KMS-11 (cell line): ENCODE measurements around the gene TMIGD3.

Experiments
- H2AFZ ChIP-seq: fragments of 200-600 bp; sonication (generic); 2 replicates; pipeline ENCODE4 v1.6.1; 2016; ENCODE audit warnings: antibody characterized with exemption, mixed run types, low read depth
- H3K27ac ChIP-seq: fragments of 200-600 bp; sonication (generic); 2 replicates; pipeline ENCODE4 v1.6.1; 2016; ENCODE audit warnings: mild to moderate bottlenecking, mixed run types
- H3K27me3 ChIP-seq: fragments of 200-600 bp; sonication (generic); 2 replicates; pipeline ENCODE4 v1.6.1; 2017; ENCODE audit warnings: mild to moderate bottlenecking, low read depth, mixed run types, moderate library complexity; ENCODE audit not compliant: insufficient read depth
- H3K36me3 ChIP-seq: fragments of 200-600 bp; sonication (generic); 2 replicates; pipeline ENCODE4 v1.6.1; 2017; ENCODE audit warnings: mild to moderate bottlenecking, mixed run types; ENCODE audit not compliant: insufficient read depth
- H3K4me1 ChIP-seq: fragments of 200-600 bp; sonication (generic); 2 replicates; pipeline ENCODE4 v1.6.1; 2016; ENCODE audit warnings: mild to moderate bottlenecking, low read depth, mixed run types; ENCODE audit not compliant: poor library complexity, severe bottlenecking
- H3K4me2 ChIP-seq: fragments of 200-600 bp; sonication (generic); 2 replicates; pipeline ENCODE4 v1.7.0; 2016; ENCODE audit warnings: mild to moderate bottlenecking, mixed run types
- H3K4me3 ChIP-seq: fragments of 200-600 bp; sonication (generic); IDR thresholded peaks from 2 replicates; pipeline ENCODE4 v1.6.1; 2017; ENCODE audit warnings: low read depth, low read length, mixed read lengths; ENCODE audit not compliant: insufficient read depth
- H3K79me2 ChIP-seq: fragments of 200-600 bp; sonication (generic); 2 replicates; pipeline ENCODE4 v1.6.1; 2016; ENCODE audit warnings: low read depth, mixed run types; ENCODE audit not compliant: insufficient read depth
- H3K9ac ChIP-seq: fragments of 200-600 bp; sonication (generic); 2 replicates; pipeline ENCODE4 v1.6.1; 2016; ENCODE audit warnings: mild to moderate bottlenecking, mixed run types
- H4K20me1 ChIP-seq: fragments of 200-600 bp; sonication (generic); 2 replicates; pipeline ENCODE4 v1.6.1; 2016; ENCODE audit warnings: mild to moderate bottlenecking, mixed run types; ENCODE audit not compliant: insufficient read depth
- CTCF ChIP-seq: fragments of 200-600 bp; sonication (generic); conservative IDR thresholded peaks from 2 replicates; pipeline ENCODE4 v1.6.1; 2017; ENCODE audit warnings: low read depth, mild to moderate bottlenecking, antibody characterized with exemption, low read length, moderate library complexity, mixed read lengths

TMIGD3 gene

DNA sequence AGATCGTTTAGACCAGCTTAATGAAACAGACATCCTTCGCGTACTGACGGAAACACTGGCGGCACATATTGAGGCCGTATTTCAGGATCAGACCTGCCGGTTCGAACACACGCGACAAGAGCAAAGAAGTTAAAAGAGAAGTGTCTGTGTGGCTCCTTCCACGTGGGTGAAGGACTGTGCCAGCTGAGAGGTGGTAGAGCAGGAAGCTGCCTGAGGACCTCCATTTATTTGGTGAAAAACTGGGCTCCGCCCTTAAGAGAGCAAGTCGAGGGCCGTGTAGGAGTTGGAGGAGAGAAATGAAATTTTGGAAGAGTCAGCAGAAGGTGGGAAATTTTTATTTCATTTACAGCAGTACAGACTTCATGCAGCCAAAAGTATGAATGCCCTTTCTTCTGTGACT is 38.8 kb upstream of the TMIGD3 start:
- H2AFZ ChIP-seq: no peak overlapping the region
- TF ChIP-seq CTCF: no peak

DNA sequence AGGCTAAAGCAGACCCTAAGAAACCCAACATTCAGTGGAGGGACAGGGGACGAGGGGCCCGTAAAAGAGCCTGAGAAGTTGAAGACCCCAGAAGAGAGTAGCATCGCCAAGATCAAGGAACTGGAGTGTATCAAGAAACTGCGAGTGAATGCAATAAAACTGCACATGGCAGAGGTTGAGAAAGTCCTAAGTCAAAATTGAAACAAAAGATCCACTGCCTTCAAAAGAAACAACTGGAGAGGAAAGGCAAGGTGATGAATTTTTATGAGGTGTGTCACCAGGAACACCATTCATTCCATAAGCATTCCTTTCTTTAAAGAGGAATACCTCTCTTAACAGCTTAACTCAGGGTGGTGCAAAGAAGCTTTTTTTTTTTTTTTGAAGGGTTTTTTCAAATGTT is 38.3 kb upstream of the TMIGD3 start:
- no peaks in the 10 kb centered on the region for H3K79me2 ChIP-seq
- H3K4me1 ChIP-seq: no peaks in the 10 kb centered on the region
- no peak overlapping the region for H3K4me3 ChIP-seq
- no peak overlapping the region for H2AFZ ChIP-seq
- no peaks in the 10 kb centered on the region for H4K20me1 ChIP-seq
- no peaks in the 10 kb centered on the region for H3K36me3 ChIP-seq
- H3K9ac ChIP-seq: no peak overlapping the region
- no peak overlapping the region for H3K27ac ChIP-seq
- no peaks in the 10 kb centered on the region for H3K27me3 ChIP-seq
- no peak for TF ChIP-seq CTCF
- H3K4me2 ChIP-seq: no peak overlapping the region

More for the DNA sequence above, 38.8 kb upstream of the TMIGD3 start:
- H3K4me1 ChIP-seq: no peaks in the 10 kb centered on the region
- no peak overlapping the region for H3K4me2 ChIP-seq
- H3K36me3 ChIP-seq: no peaks in the 10 kb centered on the region
- H3K4me3 ChIP-seq: no peak overlapping the region
- no peaks in the 10 kb centered on the region for H4K20me1 ChIP-seq
- no peak overlapping the region for H3K9ac ChIP-seq
- no peaks in the 10 kb centered on the region for H3K27me3 ChIP-seq
- no peaks in the 10 kb centered on the region for H3K79me2 ChIP-seq
- no peak overlapping the region for H3K27ac ChIP-seq

- Histone ChIP-seq H3K27me3 (no peaks in the 10 kb centered on the region), H3K27ac (no peak overlapping the region), H3K4me1 (no peaks in the 10 kb centered on the region), H3K9ac (no peak overlapping the region), H3K79me2 (no peaks in the 10 kb centered on the region), H3K4me2 (no peak overlapping the region), H2AFZ (no peak overlapping the region), H3K4me3 (no peak overlapping the region), H3K36me3 (no peaks in the 10 kb centered on the region), H4K20me1 (no peaks in the 10 kb centered on the region)
- TF ChIP-seq CTCF: no peak
These were observed 37.5 kb upstream of the TMIGD3 start for GRCh38 chr1:111540928-111541327.

DNA sequence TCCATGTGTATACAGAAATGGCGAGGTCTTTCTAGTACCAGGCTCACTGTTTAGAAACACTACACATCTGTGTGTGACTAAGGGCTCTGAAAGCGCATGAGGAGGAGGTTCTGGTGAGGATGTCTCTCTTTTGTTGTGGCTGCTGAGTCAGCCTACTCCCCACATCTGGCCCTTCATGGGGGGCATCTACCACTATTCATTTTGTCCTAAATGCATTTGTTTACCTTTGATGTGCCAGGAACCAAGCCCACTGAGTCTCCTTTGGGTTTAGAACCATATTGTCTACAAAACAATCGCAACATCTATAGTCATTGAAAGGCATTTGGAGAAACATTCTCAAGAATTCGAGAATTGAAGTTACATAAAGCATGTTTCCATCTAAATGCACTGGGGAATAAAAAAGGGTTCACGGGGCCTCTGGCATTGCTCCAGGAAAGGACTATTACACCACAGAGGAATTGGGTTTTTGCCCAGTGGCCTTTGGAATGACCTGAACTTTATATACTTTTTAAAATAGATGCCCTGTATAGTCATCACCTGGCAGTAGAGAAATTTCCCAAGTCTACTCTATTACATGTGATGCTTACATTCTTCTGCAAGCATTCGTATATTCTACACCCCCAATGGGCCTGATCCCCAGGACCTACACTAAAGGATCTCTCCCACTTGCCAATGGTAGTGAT is 35.1 kb upstream of the TMIGD3 start:
- Histone ChIP-seq H2AFZ (no peak overlapping the region), H3K4me1 (no peaks in the 10 kb centered on the region), H3K27me3 (no peaks in the 10 kb centered on the region), H3K27ac (no peak overlapping the region), H3K4me3 (no peak overlapping the region), H3K79me2 (no peaks in the 10 kb centered on the region), H3K9ac (no peak overlapping the region), H4K20me1 (no peaks in the 10 kb centered on the region), H3K36me3 (no peaks in the 10 kb centered on the region), H3K4me2 (no peak overlapping the region)
- TF ChIP-seq CTCF: no peak
